Jurkat, Clone E6-1 (cell line): ENCODE results near the gene CDH2.

Source experiments
- DNase-seq: peaks from one replicate; pipeline ENCODE4 v3.0.0-alpha.2; 2011; ENCODE audit warnings: low read depth, low spot score
- H3K4me3 ChIP-seq: 2 replicates; pipeline ENCODE4 v1.5.1; 2011; ENCODE audit warnings: mild to moderate bottlenecking, low read length, control low read depth, moderate library complexity

CDH2 gene

DNA sequence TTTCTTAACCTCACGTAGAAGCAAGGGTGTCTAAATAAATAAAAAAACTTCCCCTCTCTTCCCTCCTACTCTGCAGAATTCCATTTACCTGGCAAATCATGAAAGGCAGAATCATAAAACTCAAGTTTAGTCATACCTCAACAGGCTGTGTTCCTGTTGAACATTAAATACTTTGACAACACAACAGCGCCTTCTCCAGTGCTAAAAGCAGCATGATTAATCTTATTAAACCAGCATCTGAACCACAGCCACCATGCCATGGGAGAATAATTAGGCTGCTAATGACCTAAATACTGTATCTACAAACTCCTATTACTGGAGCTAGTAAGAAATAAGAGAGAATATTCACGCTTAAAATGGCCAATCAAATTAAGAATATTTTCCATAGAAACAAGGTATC is 68.1 kb downstream of the CDH2 start:
- DNase-seq, result no peak
- no peak overlapping the region for H3K4me3 ChIP-seq

DNA sequence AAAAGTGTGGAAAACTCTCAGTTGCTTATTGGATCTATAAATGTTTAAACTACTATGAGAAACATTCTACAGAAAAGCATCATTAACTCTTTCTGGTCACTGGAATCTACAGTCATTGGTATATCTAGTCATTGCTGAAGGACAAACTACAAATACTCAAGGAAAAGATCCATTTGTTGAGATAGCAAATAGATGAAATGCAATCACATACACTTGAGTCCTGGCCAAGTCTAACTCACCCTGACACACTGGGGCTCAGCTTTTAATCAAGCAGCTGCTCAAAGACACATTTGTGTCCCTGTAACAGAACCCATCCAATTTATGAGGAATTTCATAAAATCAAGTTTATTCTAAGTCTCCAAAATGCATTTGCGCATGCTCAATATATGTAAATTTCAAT is 68.7 kb downstream of the CDH2 start:
- DNase-seq, result no peak
- no peak overlapping the region for H3K4me3 ChIP-seq

DNA sequence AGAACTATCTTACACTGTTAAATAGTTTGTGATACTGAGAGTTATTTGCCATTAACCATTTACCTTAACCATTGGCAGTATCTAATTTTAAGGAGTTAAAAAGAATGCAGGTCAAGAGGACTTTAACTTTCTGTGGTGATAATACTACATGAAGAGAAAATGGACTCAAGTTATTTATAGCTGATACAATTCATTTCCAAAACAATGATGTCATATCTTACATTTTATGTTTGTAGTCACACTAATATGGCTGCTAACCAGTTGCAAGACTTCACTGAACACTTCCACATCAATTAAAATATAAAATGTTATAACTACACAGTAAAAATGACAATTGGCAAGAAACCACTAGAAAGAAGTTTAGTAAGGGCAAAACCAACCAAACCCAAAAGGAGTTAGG is 77.7 kb downstream of the CDH2 start:
- no peak for DNase-seq
- no peak overlapping the region for H3K4me3 ChIP-seq

DNA sequence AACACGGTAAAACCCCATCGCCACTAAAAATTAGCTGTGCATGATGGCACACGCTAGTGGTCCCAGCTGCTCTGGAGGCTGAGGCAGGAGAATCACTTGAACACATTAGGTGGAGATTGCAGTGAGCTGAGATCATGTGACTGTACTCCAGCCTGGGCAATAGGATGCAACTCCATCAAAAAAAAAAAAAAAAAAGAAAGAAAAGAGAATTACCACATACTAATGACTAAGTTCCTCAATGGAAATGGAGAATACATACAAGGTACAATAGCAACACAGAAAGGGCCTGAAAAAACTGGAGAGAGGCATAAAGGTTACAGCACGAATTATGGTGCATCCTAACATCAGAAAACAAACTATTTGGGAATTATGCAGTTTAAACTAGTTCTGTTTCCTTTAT is 81.3 kb downstream of the CDH2 start:
- no peak for DNase-seq
- no peak overlapping the region for H3K4me3 ChIP-seq

DNA sequence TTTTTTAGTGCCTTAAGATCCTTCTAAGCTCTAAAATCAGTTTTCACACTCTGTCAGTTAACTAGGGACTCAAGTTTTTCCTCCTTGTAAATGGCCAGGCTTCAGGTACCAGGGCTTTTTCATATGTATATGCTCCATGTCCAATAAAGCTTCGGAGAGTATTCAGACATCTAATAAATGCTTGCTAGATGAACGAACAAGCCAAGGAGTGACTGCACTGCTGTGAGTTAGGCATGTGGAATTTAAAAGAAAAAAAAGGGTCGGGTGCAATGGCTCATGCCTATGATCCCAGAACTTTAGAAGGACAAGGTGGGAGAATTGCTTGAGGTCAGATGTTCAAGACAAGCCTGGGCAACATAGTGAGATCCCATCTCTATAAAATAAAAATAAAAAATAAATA is 81.9 kb downstream of the CDH2 start:
- DNase-seq, result no peak
- H3K4me3 ChIP-seq, result no peak overlapping the region

DNA sequence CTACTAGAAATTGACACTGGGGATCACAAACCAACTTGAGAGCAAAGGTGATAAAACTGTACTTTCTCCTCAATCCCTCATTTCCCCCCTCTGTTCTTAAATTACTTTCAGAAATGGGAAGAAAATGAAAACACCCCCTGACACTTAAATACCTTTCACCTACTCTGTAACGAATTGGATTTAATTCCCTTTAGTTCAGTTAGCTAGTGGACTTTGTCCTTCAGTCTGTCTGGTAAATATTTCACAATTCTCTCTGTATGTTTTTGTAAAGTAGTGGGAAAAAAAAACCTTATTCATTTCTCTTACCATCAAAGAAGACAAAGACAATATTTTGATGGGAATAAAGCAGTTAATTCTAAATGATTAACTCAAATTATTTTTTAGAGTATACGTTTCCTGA is 85.7 kb downstream of the CDH2 start:
- DNase-seq, result no peak
- no peak overlapping the region for H3K4me3 ChIP-seq

DNA sequence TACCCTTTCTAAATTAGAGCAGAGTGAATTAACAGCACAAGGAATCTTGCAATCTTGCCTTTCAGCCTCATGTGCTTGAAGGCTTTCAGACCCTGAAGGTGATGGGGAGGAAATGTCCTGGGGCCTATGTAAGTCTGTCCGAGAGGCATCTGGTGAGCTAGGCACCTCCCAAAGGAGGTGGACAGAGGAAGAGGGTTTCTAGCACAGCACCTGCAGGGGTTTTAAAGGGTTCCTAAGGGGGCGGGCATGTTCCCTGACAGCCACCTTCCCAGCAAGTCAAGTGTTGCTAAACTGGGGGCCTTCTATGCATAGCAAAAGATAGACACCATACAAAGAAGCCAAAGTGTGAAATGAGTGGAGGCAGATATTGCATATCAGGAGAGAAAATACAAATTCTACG is 88.5 kb downstream of the CDH2 start:
- no peak overlapping the region for H3K4me3 ChIP-seq
- DNase-seq, result no peak

DNA sequence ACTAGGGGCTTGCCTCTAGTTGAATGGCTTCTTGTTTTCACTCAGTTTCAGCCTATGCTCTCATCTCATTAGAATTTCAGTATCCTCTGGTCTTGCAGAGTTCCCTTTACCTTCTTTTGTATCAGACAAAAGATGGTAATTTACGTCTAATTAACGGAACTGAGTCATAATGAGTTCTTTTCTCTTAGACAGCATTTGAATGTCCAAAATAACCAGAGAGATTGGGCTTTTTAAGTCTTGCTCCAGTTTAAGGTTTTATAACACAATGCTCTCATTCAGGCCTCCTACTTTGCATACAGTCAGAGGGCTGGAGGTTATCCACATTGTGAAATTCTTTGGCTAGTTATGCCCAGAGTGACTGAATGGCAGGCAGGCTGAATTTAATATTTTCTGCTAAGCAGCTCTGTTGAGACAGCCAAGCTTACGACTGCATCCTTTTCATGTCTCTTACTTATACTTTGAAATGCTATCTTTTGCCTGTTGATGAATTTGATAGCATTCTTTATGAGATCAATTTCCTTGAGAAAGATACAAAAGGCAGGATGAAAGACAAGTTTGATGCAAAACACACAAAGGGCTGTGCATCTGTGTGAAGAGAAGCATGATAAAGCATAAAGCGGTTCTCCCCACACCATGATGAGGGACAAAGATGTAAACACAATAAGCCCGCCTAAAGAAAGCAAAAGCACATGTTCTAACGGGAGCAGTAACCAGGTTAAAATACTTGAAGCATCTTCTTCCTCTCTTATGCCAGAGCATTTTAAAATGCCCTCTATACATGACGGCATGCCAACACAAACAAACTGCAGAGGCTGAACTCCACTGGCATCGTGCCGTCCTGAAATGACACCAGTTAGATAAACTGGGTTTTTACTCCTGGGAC is 90.0 kb downstream of the CDH2 start:
- DNase-seq, result no peak

DNA sequence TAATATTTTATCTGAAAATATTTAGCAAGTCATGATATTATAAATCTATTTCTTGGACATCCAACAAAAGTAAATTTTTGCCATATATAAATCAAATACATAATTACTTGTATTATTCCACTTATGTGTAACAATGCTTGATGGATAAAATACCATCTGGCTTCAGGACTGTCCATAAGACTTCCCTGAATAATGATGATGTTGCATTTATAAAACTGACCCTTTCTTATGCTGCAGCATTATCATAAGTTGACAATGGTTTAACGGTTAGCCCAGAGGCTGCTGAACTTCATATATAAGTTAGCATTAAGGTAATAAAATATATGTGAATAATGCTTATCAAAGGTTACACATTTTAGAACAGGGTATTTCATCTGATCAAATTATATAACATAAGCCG is 95.4 kb downstream of the CDH2 start:
- no peak for DNase-seq
- H3K4me3 ChIP-seq, result no peak overlapping the region

More for the DNA sequence above, 90.0 kb downstream of the CDH2 start:
- no peak overlapping the region for H3K4me3 ChIP-seq

DNA sequence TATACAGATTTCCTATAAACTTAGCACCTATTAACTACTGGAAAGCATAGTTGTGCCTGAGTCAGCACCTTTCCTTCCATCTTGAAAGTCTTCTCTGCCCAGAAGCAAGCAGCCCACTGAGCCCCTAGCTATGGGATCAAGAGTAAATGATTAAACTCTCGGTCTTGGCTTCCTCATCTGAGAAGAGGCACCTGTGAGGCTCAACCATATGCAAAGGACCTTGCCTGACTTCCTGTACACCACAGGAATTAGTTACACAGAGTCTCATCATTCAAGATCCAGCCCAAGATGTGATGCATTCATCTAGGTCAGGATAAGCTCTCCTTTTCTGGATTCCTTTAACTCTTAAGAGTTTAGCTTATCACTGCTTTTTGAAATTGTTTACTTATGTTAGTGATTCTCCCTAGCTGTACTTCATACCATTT is 96.0 kb downstream of the CDH2 start:
- DNase-seq, result peak; percentile 1

DNA sequence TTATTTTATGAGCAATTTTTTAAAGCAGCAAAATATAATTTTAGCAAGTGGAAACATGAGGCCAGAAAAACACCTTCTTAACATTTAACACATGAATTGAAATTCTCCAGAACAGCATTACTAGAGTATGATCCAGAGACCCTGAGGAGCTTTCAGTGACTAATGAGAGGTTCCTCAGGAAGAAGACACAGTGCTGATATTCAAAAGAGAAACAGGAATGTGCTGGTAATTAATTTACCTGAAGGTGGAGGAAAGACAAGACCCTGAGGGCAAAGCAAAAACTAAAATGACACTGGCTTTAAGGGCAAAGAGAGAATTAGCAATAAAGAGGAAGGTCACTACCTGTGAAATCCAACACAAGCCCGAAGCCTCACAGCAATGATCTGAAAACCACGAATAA is 97.0 kb downstream of the CDH2 start:
- no peak overlapping the region for H3K4me3 ChIP-seq
- no peak for DNase-seq

More for the DNA sequence above, 96.0 kb downstream of the CDH2 start:
- no peak overlapping the region for H3K4me3 ChIP-seq

DNA sequence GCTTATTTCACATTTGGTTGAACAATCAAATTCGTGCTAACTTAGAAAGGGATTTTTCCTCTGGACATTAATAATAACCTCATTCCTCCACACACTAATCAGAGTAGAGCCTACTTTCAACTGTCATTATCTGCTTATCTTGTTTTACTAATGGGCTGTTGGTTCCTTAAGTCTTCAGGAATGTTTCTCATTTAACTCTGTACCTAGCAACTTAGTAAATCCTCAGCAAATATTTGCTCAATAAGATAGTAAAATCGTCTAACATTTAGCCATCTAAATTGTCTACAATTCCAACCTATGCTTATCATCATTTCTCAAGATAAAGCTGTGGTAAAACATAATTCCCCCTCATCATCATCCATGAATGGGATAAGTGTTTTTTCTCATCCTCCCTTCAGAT is 98.1 kb downstream of the CDH2 start:
- no peak for DNase-seq
- no peak overlapping the region for H3K4me3 ChIP-seq

DNA sequence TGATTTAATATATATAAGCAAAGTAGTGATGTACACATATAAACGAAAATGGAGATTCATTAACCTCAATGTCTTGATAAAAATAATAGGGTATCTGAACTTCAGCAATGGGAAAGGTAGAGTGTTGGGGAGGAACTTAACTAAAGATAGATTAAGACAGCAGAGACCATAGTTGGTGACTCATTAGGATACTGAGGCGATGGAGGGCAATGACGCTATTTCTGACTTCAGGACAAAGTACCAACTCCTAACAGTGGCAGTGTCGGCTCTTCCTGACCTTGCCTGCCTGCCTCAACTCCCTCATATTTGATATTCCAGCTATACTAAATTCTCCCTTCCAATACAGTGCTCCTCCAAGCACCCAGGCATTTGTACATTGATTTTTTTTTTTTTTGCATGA is 98.6 kb downstream of the CDH2 start:
- no peak for DNase-seq
- H3K4me3 ChIP-seq, result no peak overlapping the region

DNA sequence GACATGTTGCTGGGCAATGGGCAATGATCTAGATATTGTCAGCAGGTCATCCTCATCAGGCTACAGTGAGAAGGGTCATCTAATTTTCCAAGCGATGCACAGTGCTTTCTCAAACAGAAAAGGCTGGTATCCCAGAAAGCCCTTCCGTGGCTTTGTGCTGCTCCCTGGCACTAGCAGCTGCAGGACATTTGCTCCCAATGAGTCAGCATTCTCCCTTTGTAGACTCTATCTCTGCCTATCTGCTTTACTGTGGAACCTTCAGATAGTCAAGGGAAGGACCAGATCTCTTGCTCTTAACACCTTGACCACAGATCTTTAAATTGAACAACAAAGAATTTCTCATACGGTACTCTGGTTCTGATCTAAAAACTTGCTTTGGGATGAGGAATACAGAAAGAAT is 101.4 kb downstream of the CDH2 start:
- no peak for DNase-seq
- H3K4me3 ChIP-seq, result no peak overlapping the region

DNA sequence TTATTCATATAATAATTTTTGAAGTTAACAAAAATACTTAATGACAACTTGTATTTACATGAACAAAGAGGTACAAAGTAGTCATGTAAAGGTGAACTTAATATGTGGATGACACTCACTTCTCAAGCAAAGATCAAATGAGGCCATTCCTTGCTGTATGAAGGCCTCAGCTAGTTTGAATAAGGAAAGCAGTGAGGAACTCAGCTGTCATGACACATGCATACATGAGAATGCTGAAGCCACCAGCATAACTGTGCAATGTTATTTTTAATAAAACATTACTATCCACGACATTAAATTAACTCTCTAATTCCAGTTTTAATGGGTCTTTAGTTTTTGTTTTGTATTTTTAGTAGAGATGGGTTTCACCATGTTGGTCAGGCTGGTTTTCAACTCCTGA is 102.9 kb downstream of the CDH2 start:
- no peak for DNase-seq
- H3K4me3 ChIP-seq, result no peak overlapping the region

DNA sequence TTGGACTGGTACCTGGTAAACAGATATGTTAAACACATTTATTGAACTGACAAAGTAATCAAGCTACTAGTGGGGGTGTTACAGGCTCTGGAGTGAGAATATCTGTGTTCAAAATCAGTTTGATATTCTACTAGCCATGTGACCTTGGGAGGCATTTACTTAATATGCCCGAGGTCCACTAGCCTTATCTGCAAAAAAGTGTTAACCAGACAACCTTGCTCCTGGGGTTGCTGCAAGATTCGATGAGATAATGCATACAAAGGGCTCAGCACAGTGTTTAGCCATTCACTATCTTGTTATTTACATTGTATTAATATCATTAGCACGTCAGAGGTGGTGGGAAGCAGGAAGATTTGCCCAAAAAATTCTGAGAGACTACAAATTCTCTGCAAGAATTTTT is 103.3 kb downstream of the CDH2 start:
- no peak for DNase-seq

DNA sequence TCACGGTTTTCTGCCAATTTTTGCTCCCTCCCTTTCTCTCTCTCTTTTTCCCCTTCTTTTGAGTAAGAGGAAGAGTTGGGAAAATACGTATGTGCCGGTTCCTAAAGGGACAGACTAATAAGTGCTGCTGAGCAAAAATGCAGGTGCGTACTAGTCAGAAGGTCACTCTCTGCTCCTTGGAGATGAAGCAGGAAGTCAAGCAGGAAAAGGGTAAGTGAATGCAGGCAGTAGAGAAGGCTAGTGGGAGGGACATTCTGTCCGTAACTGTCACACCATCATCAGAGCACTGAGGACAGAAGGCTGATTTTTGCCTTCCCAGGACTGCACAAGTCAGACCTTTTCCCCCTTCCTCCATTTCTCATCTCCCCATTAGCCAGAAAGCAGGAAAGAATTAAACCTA is 105.7 kb downstream of the CDH2 start:
- H3K4me3 ChIP-seq, result no peak overlapping the region
- DNase-seq, result no peak

More for the DNA sequence above, 103.3 kb downstream of the CDH2 start:
- H3K4me3 ChIP-seq, result no peak overlapping the region

DNA sequence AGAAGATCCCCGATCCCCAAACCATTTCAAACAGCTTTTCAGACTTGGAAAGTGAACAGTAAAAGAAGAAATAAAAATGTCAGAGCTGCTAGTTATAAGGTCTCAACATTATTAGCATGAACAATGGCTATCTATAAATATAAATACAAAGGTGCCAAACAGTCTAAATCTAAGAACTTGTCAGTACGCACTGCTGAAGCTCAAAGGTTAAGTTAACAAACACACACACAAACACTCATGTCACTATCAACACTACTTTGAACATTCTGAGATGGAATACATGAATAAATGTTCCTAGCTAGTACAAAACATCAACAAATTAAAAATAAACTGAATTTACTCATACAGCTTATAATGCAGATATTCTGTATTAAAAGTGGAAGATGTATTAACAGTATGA is 108.7 kb downstream of the CDH2 start:
- no peak for DNase-seq

DNA sequence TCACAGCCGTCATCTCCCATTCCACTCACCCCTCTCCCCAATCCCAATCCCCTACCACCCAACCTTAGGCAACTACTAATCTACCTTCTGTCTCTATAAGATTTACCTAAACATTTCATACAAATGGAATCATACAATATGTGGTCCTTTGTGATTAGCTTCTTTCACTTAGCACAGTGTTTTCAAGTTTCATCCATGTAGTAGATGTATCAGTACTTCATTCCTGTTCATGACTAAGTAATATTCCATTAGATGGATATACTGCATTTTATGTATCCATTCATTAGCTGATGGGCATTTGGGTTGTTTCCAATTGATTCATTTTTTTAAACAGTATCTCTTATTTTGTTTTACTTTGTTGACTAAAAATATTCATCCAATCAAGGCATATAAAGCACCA is 109.6 kb downstream of the CDH2 start:
- DNase-seq, result no peak

More for the DNA sequence above, 108.7 kb downstream of the CDH2 start:
- H3K4me3 ChIP-seq, result no peak overlapping the region

DNA sequence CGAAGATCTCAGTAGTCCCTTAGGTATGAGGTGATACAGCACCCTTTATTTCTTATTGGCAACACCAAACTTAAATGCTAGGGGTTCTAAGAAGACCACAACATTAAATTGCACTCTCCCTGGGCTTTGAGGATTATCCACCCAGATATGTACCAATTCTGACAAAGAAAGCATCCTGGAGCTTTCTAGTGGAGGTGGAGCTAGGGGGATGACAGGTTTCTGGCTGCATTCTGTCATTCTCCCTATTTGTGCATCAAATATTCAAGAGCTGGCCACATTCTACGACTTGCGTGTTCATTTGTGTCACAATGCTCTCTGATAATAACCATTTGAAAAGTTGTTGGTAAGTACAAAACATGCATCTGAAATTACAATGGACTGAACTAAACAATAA is 111.1 kb downstream of the CDH2 start:
- no peak overlapping the region for H3K4me3 ChIP-seq
- DNase-seq, result no peak

More for the DNA sequence above, 109.6 kb downstream of the CDH2 start:
- no peak overlapping the region for H3K4me3 ChIP-seq
